Esophagus muscularis mucosa (tissue), 4 donors: ENCODE results near the gene GSDME. TPM values are rescaled to one million over a fixed set of nuclear protein-coding genes. Genes with fewer than 3 reads are reported as not detected.

Experiments
- DNase-seq: peaks from one replicate; pipeline ENCODE4 v3.0.0-alpha.2; 2017; ENCODE audit errors: extremely low spot score
- H3K27ac ChIP-seq, 4 donors: fragments of 200-600 bp; sonication (generic); replicated peaks in 1 of 4; 1 replicate in 3 of 4; 2 replicates in 1 of 4; pipeline ENCODE4 v1.5.1; 2016 to 2019; ENCODE audit warnings: mild to moderate bottlenecking in 1 of 4
- H3K27me3 ChIP-seq, 4 donors: fragments of 200-600 bp; sonication (generic); one replicate each; pipeline versions ENCODE4 v1.5.1 to v1.6.0; 2016 to 2019
- H3K36me3 ChIP-seq, 4 donors: fragments of 200-600 bp; sonication (generic); one replicate each; pipeline ENCODE4 v1.5.1; 2016 to 2019
- H3K4me1 ChIP-seq, 4 donors: fragments of 200-600 bp; sonication (generic); one replicate each; pipeline ENCODE4 v1.5.1; 2016 to 2019
- H3K4me3 ChIP-seq, 4 donors: fragments of 200-600 bp; sonication (generic); 1 replicate in 2 of 4; 2 replicates in 2 of 4; pipeline ENCODE4 v1.5.1; 2016 to 2019; ENCODE audit warnings: mild to moderate bottlenecking in 4 of 4, moderate library complexity in 1 of 4
- H3K9me3 ChIP-seq, 4 donors: fragments of 200-600 bp; sonication (generic); 1 replicate in 3 of 4; 2 replicates in 1 of 4; pipeline ENCODE4 v1.5.1; 2016 to 2019
- EP300 ChIP-seq: sonication (generic); formaldehyde crosslinking; IDR thresholded peaks from one replicate; pipeline ENCODE4 v1.6.1; 2017; ENCODE audit warnings: antibody characterized with exemption
- POLR2A ChIP-seq: fragments of 450-650 bp; IDR thresholded peaks from one replicate; pipeline ENCODE4 v1.6.1; 2017; ENCODE audit warnings: antibody characterized with exemption, moderate library complexity, mild to moderate bottlenecking, low read depth
- POLR2AphosphoS5 ChIP-seq, 2 donors: sonication (generic); formaldehyde crosslinking; IDR thresholded peaks; one replicate each; pipeline ENCODE4 v1.6.1; 2017; ENCODE audit warnings: antibody characterized with exemption in 2 of 2
- WGBS: methylation state at CpG from one replicate; pipeline ENCODE4 v1.1.5; 2018; 5-methylcytosine and 5-hydroxymethylcytosine counted together
- intact Hi-C: fragments of 100-400 bp; cut with DNase I; formaldehyde crosslinking; loops from one replicate; pipeline ENCODE4 v1.15.1; 2023
- total RNA-seq, 4 donors: library from RNA; depleted of rRNA; stranded (reverse); fragments of >200 nt; gene quantifications; one replicate each; pipeline versions ENCODE4 v1.1.0 to v1.2.1, GENCODE V29; 2016
- TF ChIP-seq, protein P1 (sequence below), 3 experiments: fragments of 200-600 bp in 2 of 3; fragments of 450-650 bp in 1 of 3; sonication (generic) in 2 of 3; IDR thresholded peaks; one replicate each; pipeline ENCODE4 v1.5.1; 2017 to 2019; ENCODE audit warnings: antibody characterized with exemption in 3 of 3, mild to moderate bottlenecking in 2 of 3, moderate library complexity in 1 of 3

GSDME gene
- total RNA-seq, 4 donors from 2014 or later: 6.5 to 12.2 (median 11.0) TPM

DNA sequence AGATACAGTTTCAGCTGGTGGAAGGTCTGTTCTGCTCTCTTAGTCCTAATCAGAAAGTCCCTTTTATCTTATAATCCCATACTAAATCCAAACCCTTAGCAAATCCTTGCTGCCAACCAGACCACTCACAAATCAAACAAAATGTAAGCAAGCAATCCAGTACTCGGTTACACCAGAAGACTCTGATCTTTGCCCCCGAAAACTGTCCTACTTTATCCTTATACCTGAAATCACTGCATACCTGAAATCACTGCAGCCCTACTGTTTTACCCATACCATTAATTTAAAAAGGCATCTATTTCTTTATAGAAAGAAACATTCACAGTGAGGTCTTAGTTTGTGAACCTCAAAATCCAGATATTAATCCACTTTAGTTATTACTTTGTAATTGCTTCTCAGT is 64.7 kb downstream of the GSDME start:
- H3K36me3 ChIP-seq: no peaks in the 10 kb centered on the region
- 88% methylated on average over 2 of the region's 2 CpGs for WGBS
- no peaks in the 10 kb centered on the region for H3K27me3 ChIP-seq
- H3K4me3 ChIP-seq: no peak overlapping the region
- intact Hi-C loops: no loop called here
- no peak for TF ChIP-seq EP300
- no peak for TF ChIP-seq POLR2AphosphoS5 (IDR thresholded peaks at IDR 0.05)
- TF ChIP-seq POLR2A: no peak
- TF ChIP-seq, protein P1, sequence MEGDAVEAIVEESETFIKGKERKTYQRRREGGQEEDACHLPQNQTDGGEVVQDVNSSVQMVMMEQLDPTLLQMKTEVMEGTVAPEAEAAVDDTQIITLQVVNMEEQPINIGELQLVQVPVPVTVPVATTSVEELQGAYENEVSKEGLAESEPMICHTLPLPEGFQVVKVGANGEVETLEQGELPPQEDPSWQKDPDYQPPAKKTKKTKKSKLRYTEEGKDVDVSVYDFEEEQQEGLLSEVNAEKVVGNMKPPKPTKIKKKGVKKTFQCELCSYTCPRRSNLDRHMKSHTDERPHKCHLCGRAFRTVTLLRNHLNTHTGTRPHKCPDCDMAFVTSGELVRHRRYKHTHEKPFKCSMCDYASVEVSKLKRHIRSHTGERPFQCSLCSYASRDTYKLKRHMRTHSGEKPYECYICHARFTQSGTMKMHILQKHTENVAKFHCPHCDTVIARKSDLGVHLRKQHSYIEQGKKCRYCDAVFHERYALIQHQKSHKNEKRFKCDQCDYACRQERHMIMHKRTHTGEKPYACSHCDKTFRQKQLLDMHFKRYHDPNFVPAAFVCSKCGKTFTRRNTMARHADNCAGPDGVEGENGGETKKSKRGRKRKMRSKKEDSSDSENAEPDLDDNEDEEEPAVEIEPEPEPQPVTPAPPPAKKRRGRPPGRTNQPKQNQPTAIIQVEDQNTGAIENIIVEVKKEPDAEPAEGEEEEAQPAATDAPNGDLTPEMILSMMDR (IDR thresholded peaks at IDR 0.05): no peak
- no peak overlapping the region for H3K27ac ChIP-seq
- no peaks in the 10 kb centered on the region for H3K4me1 ChIP-seq
- DNase-seq: no peak
- H3K9me3 ChIP-seq: no peaks in the 10 kb centered on the region

DNA sequence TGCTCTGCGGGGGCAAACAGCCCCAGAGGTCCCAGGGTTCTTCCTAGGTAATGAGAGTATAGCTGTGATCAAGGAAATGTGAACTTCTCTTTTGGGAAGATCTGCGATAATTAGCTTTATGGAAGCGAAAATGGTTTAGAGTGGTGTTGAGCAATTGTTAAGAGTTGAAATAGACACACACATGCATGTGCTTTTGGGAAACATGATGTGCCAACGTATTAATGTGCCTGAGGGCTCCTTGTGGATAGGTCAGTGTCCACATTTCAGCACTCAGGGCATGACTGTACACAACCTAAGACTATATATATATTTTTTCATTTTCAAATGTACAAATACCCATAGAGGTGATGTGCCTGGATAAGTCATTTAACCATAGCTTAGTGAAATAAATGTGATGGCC is 67.0 kb downstream of the GSDME start:
- Histone ChIP-seq H3K4me3 (no peak overlapping the region), H3K27me3 (no peaks in the 10 kb centered on the region), H3K27ac (no peak overlapping the region), H3K9me3 (no peaks in the 10 kb centered on the region), H3K36me3 (no peaks in the 10 kb centered on the region), H3K4me1 (no peaks in the 10 kb centered on the region)
- intact Hi-C loops: no loop called here
- no peak for DNase-seq
- 84% methylated on average over 4 of the region's 4 CpGs for WGBS
- TF ChIP-seq EP300 (no peak), POLR2A (no peak), POLR2AphosphoS5 (IDR thresholded peaks at IDR 0.05) (no peak)
- TF ChIP-seq, protein P1 (IDR thresholded peaks at IDR 0.05): no peak

DNA sequence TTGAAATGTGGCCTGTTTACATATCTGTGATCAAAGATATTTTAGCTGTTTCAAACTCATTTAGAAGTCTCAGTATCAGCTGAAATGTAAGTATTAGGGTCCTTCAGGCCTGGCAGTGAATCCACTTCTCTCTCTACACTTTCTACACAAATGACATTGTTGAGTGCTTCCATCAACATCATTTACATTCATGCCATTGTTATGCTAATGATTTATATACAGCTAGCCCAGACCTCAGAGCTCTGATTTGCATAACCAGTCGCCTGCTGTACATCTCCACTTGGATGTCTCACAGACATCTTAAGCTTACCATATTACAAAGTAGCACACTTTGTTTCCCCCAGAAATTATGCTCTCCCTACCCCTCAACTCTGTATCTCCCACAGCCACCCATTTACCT is 71.6 kb downstream of the GSDME start:
- Histone ChIP-seq H3K27me3 (no peaks in the 10 kb centered on the region), H3K36me3 (no peaks in the 10 kb centered on the region), H3K27ac (no peak overlapping the region), H3K9me3 (no peaks in the 10 kb centered on the region), H3K4me1 (no peaks in the 10 kb centered on the region), H3K4me3 (no peak overlapping the region)
- no peak for DNase-seq
- intact Hi-C loops: no loop called here
- TF ChIP-seq POLR2AphosphoS5 (IDR thresholded peaks at IDR 0.05) (no peak), EP300 (no peak), POLR2A (no peak)
- TF ChIP-seq, protein P1 (IDR thresholded peaks at IDR 0.05): no peak
- WGBS: 90% methylated on average over 1 of the region's 1 CpG

DNA sequence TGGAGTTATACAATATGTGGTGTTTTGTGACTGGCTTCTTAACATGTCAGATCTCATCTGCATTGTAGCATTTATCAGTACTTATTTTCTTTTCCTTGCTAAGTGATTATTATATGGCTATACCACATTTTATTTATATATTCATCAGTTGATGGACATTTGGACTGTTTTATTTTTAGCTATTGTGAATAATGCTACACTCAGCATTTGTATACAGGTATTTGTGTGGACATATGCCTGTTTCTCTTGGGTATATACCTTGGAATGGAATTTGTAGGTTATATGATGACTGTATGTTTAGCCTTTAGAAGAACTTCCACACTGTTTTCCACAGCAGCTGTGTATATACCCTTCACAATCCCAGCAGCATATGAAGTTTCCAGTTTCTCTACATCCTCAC is 86.5 kb downstream of the GSDME start:
- TF ChIP-seq POLR2AphosphoS5 (IDR thresholded peaks at IDR 0.05) (no peak), POLR2A (no peak), EP300 (no peak)
- TF ChIP-seq, protein P1 (IDR thresholded peaks at IDR 0.05): no peak
- intact Hi-C loops: no loop called here

DNA sequence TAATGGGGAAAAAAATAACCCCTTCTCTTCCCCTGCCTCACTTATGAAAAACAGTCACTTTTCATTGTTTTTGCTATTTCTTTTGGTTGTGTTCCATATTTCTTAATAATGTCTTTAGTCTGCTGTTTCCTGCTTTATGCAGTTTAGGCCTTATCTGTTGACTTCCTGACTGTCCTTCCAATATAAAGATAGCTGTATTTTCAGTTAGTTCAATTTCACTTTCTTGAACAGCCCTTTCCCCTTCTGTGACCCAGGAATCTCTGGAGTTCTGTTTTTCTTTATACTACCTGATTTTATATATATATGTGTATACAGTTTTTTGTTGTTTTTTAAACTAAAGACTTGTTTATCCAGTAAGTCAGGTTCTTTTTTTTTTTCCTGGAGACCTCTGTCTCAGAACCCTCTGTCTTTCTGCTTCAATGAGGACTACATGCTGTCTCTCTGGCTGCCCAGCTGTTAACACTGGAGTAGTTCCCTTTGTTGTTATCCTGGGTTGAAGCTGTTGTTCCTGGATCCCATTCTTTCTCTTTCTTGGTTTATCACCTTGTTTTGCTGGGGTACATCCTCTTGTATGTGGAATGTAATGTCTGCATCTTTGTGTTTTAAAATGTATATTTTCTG is 87.2 kb downstream of the GSDME start:
- no peak overlapping the region for H3K27ac ChIP-seq
- no peaks in the 10 kb centered on the region for H3K27me3 ChIP-seq
- H3K36me3 ChIP-seq: no peaks in the 10 kb centered on the region
- H3K9me3 ChIP-seq: no peaks in the 10 kb centered on the region
- intact Hi-C loops: loop anchor here (5.0 to 10.0 kb wide), 3 partner anchors 93 to 1095 kb away; no protein-coding TSS in a partner anchor
- TF ChIP-seq, protein P1 (IDR thresholded peaks at IDR 0.05): no peak
- TF ChIP-seq POLR2AphosphoS5 (IDR thresholded peaks at IDR 0.05) (no peak), POLR2A (no peak), EP300 (no peak)
- no peak for DNase-seq
- no peak overlapping the region for H3K4me3 ChIP-seq
- no peaks in the 10 kb centered on the region for H3K4me1 ChIP-seq

More for the DNA sequence above, 86.5 kb downstream of the GSDME start:
- no peak overlapping the region for H3K27ac ChIP-seq
- H3K9me3 ChIP-seq: no peaks in the 10 kb centered on the region
- H3K27me3 ChIP-seq: no peaks in the 10 kb centered on the region
- no peak for DNase-seq
- H3K4me3 ChIP-seq: no peak overlapping the region
- no peaks in the 10 kb centered on the region for H3K4me1 ChIP-seq
- H3K36me3 ChIP-seq: no peaks in the 10 kb centered on the region
